GM18861 (cell line): ENCODE measurements around the gene BCAM.
"Not testable (repeated sequence)": the region's sequence is repeated elsewhere in the genome, so short reads cannot be mapped to it uniquely, and the experiment has no call there.

Experiments
- ATAC-seq: cut with Tn5 transposase; IDR thresholded peaks from one replicate; pipeline ENCODE4 v1.9.1; 2021; ENCODE audit not compliant: unreplicated experiment

The BCAM gene

GRCh38 chr19:44814517-44814916 is 5.6 kb downstream of the BCAM start:
- ATAC-seq = no peak

GRCh38 chr19:44816301-44816700 is 7.4 kb downstream of the BCAM start:
- ATAC-seq = no peak

- ATAC-seq = no peak
Observed at GRCh38 chr19:44817725-44818465, 9.0 kb downstream of the BCAM start.

GRCh38 chr19:44818466-44819031 is 9.6 kb downstream of the BCAM start:
- no peak for ATAC-seq

GRCh38 chr19:44819246-44819832 is 10.4 kb downstream of the BCAM start:
- no peak for ATAC-seq

GRCh38 chr19:44820648-44821609 is 12.0 kb downstream of the BCAM start:
- ATAC-seq = no peak

GRCh38 chr19:44822177-44822576 is 13.3 kb downstream of the BCAM start:
- no peak for ATAC-seq

- ATAC-seq = no peak
Observed at GRCh38 chr19:44822670-44823372, 13.9 kb downstream of the BCAM start.

GRCh38 chr19:44823373-44823698 is 14.4 kb downstream of the BCAM start:
- ATAC-seq = no peak

- no peak for ATAC-seq
Observed at GRCh38 chr19:44824761-44825160, 15.9 kb downstream of the BCAM start.

- ATAC-seq = not testable (repeated sequence)
Observed at GRCh38 chr19:44832875-44833274, 24.0 kb downstream of the BCAM start.

GRCh38 chr19:44834399-44834798 is 25.5 kb downstream of the BCAM start:
- ATAC-seq = not testable (repeated sequence)

GRCh38 chr19:44839276-44839675 is 30.4 kb downstream of the BCAM start:
- no peak for ATAC-seq

- no peak for ATAC-seq
Observed at GRCh38 chr19:44840811-44841210, 31.9 kb downstream of the BCAM start.

- ATAC-seq = no peak
Observed at GRCh38 chr19:44841231-44841630, 32.3 kb downstream of the BCAM start.

GRCh38 chr19:44845286-44845611 is 36.3 kb downstream of the BCAM start:
- ATAC-seq = no peak

GRCh38 chr19:44845612-44846454 is 36.9 kb downstream of the BCAM start, which contains the start of gene NECTIN2:
NECTIN2 (plus strand) TSS chr19:44846297; CDS start chr19:44846526, 229 bp downstream.
- ATAC-seq = no peak

- no peak for ATAC-seq
Observed at GRCh38 chr19:44846455-44847143, 37.7 kb downstream of the BCAM start.
